ENCODE results near the gene ACOT4.
"Not testable (repeated sequence)": the region's sequence is repeated elsewhere in the genome, so short reads cannot be mapped to it uniquely, and the experiment has no call there.

GRCh38 chr14:73566935-73567334 lies 24.7 kb upstream of the ACOT4 start:
- TF ChIP-seq, protein P1, sequence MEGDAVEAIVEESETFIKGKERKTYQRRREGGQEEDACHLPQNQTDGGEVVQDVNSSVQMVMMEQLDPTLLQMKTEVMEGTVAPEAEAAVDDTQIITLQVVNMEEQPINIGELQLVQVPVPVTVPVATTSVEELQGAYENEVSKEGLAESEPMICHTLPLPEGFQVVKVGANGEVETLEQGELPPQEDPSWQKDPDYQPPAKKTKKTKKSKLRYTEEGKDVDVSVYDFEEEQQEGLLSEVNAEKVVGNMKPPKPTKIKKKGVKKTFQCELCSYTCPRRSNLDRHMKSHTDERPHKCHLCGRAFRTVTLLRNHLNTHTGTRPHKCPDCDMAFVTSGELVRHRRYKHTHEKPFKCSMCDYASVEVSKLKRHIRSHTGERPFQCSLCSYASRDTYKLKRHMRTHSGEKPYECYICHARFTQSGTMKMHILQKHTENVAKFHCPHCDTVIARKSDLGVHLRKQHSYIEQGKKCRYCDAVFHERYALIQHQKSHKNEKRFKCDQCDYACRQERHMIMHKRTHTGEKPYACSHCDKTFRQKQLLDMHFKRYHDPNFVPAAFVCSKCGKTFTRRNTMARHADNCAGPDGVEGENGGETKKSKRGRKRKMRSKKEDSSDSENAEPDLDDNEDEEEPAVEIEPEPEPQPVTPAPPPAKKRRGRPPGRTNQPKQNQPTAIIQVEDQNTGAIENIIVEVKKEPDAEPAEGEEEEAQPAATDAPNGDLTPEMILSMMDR (IDR thresholded peaks at IDR 0.05), result not testable (repeated sequence)
- not testable (repeated sequence) for TF ChIP-seq POLR2A (IDR thresholded peaks at IDR 0.05)

Measured in body of pancreas (tissue), 4 donors.